Measurements from ENCODE around the gene PTCSC3.

PTCSC3 gene

DNA sequence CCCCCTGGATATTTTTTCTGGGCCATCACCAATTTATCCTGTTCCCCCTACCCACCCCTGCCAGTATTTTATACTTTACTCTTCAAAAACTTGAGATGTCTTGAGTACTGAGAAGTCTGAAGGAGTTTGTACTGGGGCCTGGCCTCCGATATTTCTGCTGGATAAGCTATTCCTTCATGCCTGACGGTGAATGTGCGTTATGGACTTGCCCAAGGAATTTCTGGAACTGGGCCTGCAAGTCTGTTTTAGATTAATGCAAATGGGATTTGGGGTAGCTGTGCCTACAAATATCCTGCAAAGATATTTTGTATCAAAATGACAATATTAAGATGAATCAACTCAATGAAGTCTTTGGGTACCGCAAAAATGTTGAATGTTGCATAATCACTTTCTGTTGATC lies at the start of gene PTCSC3:
Gene PTCSC3 (minus strand): TSS at position 199 of the 400 bp plus-strand sequence.
- DNase-seq = no peak
- Mint-ChIP-seq H3K36me3 (no peaks in the 10 kb centered on the region), H3K9me3 (no peaks in the 10 kb centered on the region), H3K4me1 (no peaks in the 10 kb centered on the region), H3K27ac (no peak within 1 kb of the TSS), H3K4me3 (no peak within 1 kb of the TSS), H3K27me3 (peaks cover 7% of the 10 kb centered on the region)
- CTCF ChIA-PET = no interaction called here

- H3K4me3 Mint-ChIP-seq = no peak overlapping the region
- DNase-seq = no peak
- H3K27ac Mint-ChIP-seq = no peak overlapping the region
- H3K36me3 Mint-ChIP-seq = no peaks in the 10 kb centered on the region
- no peaks in the 10 kb centered on the region for H3K9me3 Mint-ChIP-seq
- H3K4me1 Mint-ChIP-seq = no peaks in the 10 kb centered on the region
- CTCF ChIA-PET = no interaction called here
- H3K27me3 Mint-ChIP-seq = peaks cover 8% of the 10 kb centered on the region
Measured at GRCh38 chr14:36226164-36226563, 49.6 kb upstream of the PTCSC3 start.

GRCh38 chr14:36224176-36224575 lies 47.7 kb upstream of the PTCSC3 start:
- no peak overlapping the region for H3K4me3 Mint-ChIP-seq
- no peaks in the 10 kb centered on the region for H3K36me3 Mint-ChIP-seq

GRCh38 chr14:36223558-36223957 lies 47.0 kb upstream of the PTCSC3 start:
- no peak for DNase-seq
- no peaks in the 10 kb centered on the region for H3K9me3 Mint-ChIP-seq
- H3K4me1 Mint-ChIP-seq = no peaks in the 10 kb centered on the region
- H3K27me3 Mint-ChIP-seq = peaks cover 4% of the 10 kb centered on the region
- H3K27ac Mint-ChIP-seq = no peak overlapping the region
- CTCF ChIA-PET = no interaction called here
- H3K36me3 Mint-ChIP-seq = no peaks in the 10 kb centered on the region
- H3K4me3 Mint-ChIP-seq = no peak overlapping the region

More at GRCh38 chr14:36224176-36224575, 47.7 kb upstream of the PTCSC3 start:
- no peak for DNase-seq
- peaks cover 4% of the 10 kb centered on the region for H3K27me3 Mint-ChIP-seq
- no peaks in the 10 kb centered on the region for H3K4me1 Mint-ChIP-seq
- H3K27ac Mint-ChIP-seq = no peak overlapping the region
- no peaks in the 10 kb centered on the region for H3K9me3 Mint-ChIP-seq
- CTCF ChIA-PET = no interaction called here

- peaks cover 4% of the 10 kb centered on the region for H3K27me3 Mint-ChIP-seq
- H3K27ac Mint-ChIP-seq = no peak overlapping the region
- CTCF ChIA-PET = no interaction called here
- no peak for DNase-seq
- no peaks in the 10 kb centered on the region for H3K9me3 Mint-ChIP-seq
- no peaks in the 10 kb centered on the region for H3K4me1 Mint-ChIP-seq
- no peak overlapping the region for H3K4me3 Mint-ChIP-seq
- H3K36me3 Mint-ChIP-seq = no peaks in the 10 kb centered on the region
Measured at GRCh38 chr14:36222952-36223468, 46.5 kb upstream of the PTCSC3 start.

DNA sequence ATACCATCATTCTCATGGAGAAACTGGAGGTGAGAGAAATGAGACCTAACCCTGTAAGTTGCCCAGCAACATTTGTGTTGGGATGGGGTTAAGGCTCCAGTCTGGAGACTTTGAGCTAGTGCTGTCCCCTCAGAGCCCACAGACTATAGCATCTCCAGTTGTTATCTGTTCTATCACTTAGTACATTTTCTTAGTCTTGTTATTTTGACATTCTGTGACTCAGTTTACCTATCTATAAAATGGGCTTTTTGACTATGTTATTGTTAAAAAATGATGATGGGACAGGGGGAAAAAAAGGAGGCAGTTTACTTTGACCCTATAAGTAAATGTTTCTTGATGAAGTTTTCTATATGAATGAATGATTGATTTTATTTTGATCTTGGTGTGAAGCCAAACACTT lies 45.8 kb upstream of the PTCSC3 start:
- H3K27me3 Mint-ChIP-seq = peaks cover 4% of the 10 kb centered on the region
- H3K36me3 Mint-ChIP-seq = no peaks in the 10 kb centered on the region
- no peaks in the 10 kb centered on the region for H3K4me1 Mint-ChIP-seq
- CTCF ChIA-PET = no interaction called here
- no peak overlapping the region for H3K27ac Mint-ChIP-seq
- H3K9me3 Mint-ChIP-seq = no peaks in the 10 kb centered on the region
- DNase-seq = no peak
- H3K4me3 Mint-ChIP-seq = no peak overlapping the region

DNA sequence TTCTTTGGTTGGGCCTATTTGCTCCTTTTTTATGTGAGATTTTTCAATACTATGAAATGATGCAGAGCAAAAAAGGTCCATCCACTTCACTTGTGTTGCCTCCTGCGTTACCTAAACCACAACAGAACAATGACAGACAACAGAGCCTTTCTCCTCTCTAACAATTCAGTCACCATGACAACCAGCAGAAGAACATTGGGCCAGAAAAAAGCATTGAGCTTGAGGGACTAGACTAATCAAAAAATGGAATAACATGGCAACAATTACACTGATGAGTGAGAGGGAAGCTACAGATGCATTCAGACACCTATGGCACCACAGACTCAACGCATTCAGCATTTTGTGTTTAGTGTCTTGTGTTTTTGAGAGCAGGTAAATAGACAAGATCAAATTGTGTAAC lies 44.6 kb upstream of the PTCSC3 start:
- CTCF ChIA-PET = no interaction called here
- Mint-ChIP-seq H3K27me3 (peaks cover 4% of the 10 kb centered on the region), H3K4me1 (no peaks in the 10 kb centered on the region), H3K4me3 (no peak overlapping the region), H3K36me3 (no peaks in the 10 kb centered on the region), H3K27ac (no peak overlapping the region), H3K9me3 (no peaks in the 10 kb centered on the region)
- DNase-seq = no peak

DNA sequence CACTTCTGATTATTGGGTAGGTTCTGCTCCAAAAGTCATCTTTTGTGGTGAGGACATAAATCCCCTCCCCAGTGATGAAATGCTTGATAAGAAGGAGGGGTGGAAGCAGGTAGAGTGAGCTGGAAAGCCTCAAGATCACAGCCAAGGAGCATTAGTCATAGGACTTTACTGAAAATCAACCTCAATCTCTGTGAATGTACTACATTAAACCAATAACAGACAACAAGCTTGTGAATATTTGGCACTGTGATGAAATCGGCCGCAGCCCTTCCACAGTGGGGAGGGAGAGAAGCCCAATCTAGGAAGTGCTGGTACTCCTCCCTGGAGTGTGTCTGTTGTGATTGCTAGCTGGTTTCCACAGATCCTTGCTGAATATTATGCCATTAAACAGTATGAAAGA lies 41.2 kb upstream of the PTCSC3 start:
- no peaks in the 10 kb centered on the region for H3K4me1 Mint-ChIP-seq
- H3K4me3 Mint-ChIP-seq = no peak overlapping the region
- no peaks in the 10 kb centered on the region for H3K9me3 Mint-ChIP-seq
- H3K36me3 Mint-ChIP-seq = no peaks in the 10 kb centered on the region
- no peaks in the 10 kb centered on the region for H3K27me3 Mint-ChIP-seq
- CTCF ChIA-PET = no interaction called here
- no peak for DNase-seq
- H3K27ac Mint-ChIP-seq = no peak overlapping the region

GRCh38 chr14:36217027-36217426 lies 40.5 kb upstream of the PTCSC3 start:
- H3K27me3 Mint-ChIP-seq = no peaks in the 10 kb centered on the region
- H3K4me3 Mint-ChIP-seq = no peak overlapping the region
- H3K4me1 Mint-ChIP-seq = no peaks in the 10 kb centered on the region
- no peak overlapping the region for H3K27ac Mint-ChIP-seq
- H3K36me3 Mint-ChIP-seq = no peaks in the 10 kb centered on the region
- no peak for DNase-seq
- H3K9me3 Mint-ChIP-seq = no peaks in the 10 kb centered on the region
- CTCF ChIA-PET = no interaction called here

DNA sequence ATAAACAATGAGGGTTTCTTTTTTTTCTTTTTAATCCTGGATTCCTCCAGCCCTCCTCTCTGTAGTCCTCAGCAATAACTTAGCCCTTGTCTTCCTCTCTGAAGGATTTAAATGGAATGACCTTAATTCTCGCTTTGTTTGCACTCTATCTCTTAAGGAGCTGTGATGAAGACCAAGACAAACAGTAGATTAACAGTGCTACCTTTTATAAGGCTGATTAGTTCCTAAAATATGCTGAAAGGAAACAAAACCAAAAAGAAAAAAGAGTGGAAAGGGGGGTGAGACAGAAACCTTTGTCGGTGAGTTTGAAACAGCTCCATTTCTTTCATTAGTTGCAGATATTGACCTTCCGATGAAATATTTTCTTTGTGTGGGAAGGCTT lies 38.7 kb upstream of the PTCSC3 start:
- Mint-ChIP-seq H3K27me3 (no peaks in the 10 kb centered on the region), H3K9me3 (no peaks in the 10 kb centered on the region), H3K4me3 (no peak overlapping the region), H3K4me1 (no peaks in the 10 kb centered on the region), H3K27ac (no peak overlapping the region), H3K36me3 (no peaks in the 10 kb centered on the region)
- CTCF ChIA-PET = no interaction called here
- no peak for DNase-seq

DNA sequence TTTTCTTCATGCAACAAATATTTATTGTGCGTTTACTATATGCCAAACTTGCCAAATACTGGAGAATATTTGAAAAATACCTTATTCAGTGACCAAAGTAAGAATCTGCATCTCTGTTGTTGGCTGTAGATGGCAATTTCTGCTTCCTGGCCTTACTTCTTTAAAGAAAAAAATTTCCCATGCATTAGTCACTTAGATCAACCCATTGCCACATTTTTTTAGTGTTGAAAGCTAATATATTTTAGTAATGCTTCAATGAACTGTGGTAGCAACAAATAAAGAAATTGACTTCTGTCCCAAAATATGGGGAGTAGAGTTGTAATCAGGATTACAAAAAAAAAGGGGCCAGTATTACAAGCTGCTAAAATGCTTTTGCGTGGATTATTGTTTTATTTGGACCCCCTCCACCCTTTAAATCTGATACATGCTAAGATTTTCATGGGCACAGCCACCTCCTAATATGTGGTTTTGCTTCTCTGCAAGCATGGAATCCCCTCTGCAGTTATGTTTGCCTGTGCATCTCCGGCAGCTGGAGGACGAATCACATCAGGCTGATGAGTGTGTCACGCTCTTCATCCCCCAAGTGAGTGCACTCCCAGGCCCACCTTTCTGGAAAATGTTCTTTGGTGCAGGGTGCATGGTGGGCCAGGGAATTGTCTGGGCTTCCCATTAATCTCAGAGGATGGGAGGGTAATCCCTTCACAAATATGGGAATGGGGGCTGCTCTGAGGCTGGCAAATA lies 38.1 kb upstream of the PTCSC3 start:
- no peak for DNase-seq
- Mint-ChIP-seq H3K4me3 (no peak overlapping the region), H3K9me3 (no peaks in the 10 kb centered on the region), H3K27me3 (no peaks in the 10 kb centered on the region), H3K36me3 (no peaks in the 10 kb centered on the region), H3K27ac (no peak overlapping the region), H3K4me1 (no peaks in the 10 kb centered on the region)
- CTCF ChIA-PET = no interaction called here

GRCh38 chr14:36212987-36213386 lies 36.5 kb upstream of the PTCSC3 start:
- Mint-ChIP-seq H3K4me1 (no peaks in the 10 kb centered on the region), H3K27ac (no peak overlapping the region), H3K36me3 (no peaks in the 10 kb centered on the region), H3K27me3 (no peaks in the 10 kb centered on the region), H3K9me3 (no peaks in the 10 kb centered on the region), H3K4me3 (no peak overlapping the region)
- no peak for DNase-seq
- CTCF ChIA-PET = no interaction called here

DNA sequence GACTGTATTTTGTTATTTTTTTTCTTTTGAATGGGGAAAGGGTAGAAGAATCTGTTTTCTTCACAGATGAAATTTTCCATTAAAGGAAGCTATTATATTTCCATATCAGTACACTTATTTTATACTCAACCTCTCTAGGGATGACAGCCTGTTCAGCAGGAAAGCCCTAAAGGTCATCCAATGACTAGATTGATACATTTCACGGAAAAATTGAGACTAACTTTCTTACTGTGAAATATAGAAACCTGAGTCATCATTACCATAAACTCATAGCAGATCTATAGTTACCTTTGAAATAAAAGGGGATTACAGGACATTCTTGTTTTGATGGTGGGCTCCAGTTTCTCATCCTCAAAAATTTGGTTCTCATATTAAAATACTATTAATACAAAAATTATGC lies 36.1 kb upstream of the PTCSC3 start:
- H3K9me3 Mint-ChIP-seq = no peaks in the 10 kb centered on the region

DNA sequence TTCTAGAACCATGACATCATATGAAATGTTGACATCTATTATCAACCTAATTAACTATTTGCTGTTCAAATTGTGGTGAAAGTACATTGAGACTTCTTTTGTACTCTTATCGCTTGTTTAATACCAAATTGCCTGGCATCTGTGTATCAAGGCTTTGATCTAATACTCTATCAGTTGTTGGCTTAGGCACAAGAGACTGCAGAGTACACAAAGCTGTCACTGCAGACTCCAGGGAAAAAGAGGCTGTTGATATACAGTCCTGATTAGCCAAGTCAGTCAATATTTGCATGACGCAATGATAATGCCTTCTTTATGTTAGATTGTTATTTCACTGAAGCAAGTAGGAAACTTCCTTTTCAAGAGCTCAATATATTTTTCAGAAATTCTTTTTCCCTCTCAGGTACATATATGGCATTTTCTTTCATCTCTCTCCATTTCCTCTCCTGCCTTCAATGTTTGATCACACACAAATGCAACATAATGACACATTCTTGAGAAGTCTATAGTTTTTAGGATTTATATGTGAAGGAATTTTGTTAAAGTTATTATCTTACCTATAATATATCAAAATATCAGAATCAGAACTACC lies 32.3 kb upstream of the PTCSC3 start:
- Mint-ChIP-seq H3K4me3 (no peak overlapping the region), H3K27me3 (no peaks in the 10 kb centered on the region), H3K4me1 (no peaks in the 10 kb centered on the region), H3K36me3 (no peaks in the 10 kb centered on the region), H3K27ac (no peak overlapping the region), H3K9me3 (no peaks in the 10 kb centered on the region)
- CTCF ChIA-PET = no interaction called here
- DNase-seq = no peak

More for the DNA sequence above, 36.1 kb upstream of the PTCSC3 start:
- DNase-seq = no peak
- CTCF ChIA-PET = no interaction called here
- no peaks in the 10 kb centered on the region for H3K4me1 Mint-ChIP-seq
- H3K36me3 Mint-ChIP-seq = no peaks in the 10 kb centered on the region
- no peak overlapping the region for H3K4me3 Mint-ChIP-seq
- H3K27ac Mint-ChIP-seq = no peak overlapping the region
- no peaks in the 10 kb centered on the region for H3K27me3 Mint-ChIP-seq

DNA sequence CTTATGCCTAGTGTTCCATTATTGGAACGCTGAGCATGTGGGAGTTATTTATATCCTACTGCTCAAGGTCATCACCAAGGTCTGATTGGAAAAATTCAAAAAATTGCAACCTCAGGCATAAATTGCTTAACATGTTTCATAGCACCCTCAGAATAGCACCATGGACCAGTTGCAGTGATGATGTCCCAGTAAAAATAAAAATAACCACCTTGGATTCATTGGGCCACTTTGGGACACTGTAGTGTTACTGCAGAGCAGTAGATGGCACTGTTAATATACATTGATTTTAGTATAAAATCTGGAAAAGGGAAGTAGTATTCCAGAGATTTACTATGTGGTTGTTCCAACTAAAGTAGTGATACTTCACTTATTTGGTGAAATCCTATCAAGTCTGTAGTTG lies 31.0 kb upstream of the PTCSC3 start:
- no peak overlapping the region for H3K27ac Mint-ChIP-seq
- CTCF ChIA-PET = no interaction called here
- H3K27me3 Mint-ChIP-seq = no peaks in the 10 kb centered on the region
- H3K9me3 Mint-ChIP-seq = no peaks in the 10 kb centered on the region
- no peaks in the 10 kb centered on the region for H3K36me3 Mint-ChIP-seq
- H3K4me3 Mint-ChIP-seq = no peak overlapping the region
- H3K4me1 Mint-ChIP-seq = no peaks in the 10 kb centered on the region
- no peak for DNase-seq

Data from activated naive CD4-positive, alpha-beta T cell treated with anti-CD3 and anti-CD28 coated beads, Interleukin-2, amount 10 ng/mL, durations not matched to agents 7 days and 5 days (primary cell).